Neural cell (in vitro differentiated cells): ENCODE measurements around the gene RANBP10. TPM values are rescaled to one million over a fixed set of nuclear protein-coding genes. Genes with fewer than 3 reads are reported as not detected.

Source experiments
- H2AFZ ChIP-seq: fragments of 200-600, 300-800 bp; sonication (generic), shearing (Covaris generic); 2 replicates; pipeline ENCODE4 v1.6.0; 2014; ENCODE audit warnings: low read depth, mild to moderate bottlenecking, antibody characterized with exemption, low read length, moderate library complexity
- H3F3A ChIP-seq: fragments of 200-600 bp; shearing (Covaris generic); 2 replicates; pipeline ENCODE4 v1.6.1; 2016; ENCODE audit warnings: mild to moderate bottlenecking, moderate library complexity, mixed read lengths, antibody characterized with exemption, low read length; ENCODE audit not compliant: insufficient read depth, poor library complexity, severe bottlenecking
- H3K27ac ChIP-seq: fragments of 200-600, 300-800 bp; sonication (generic), shearing (Covaris generic); 2 replicates; pipeline ENCODE4 v1.5.1; 2014; ENCODE audit warnings: mild to moderate bottlenecking, low read length, moderate library complexity
- H3K27me3 ChIP-seq: fragments of 300-800, 200-600 bp; sonication (generic), shearing (Covaris generic); 2 replicates; pipeline ENCODE4 v1.6.0; 2014; ENCODE audit warnings: mild to moderate bottlenecking, low read depth, low read length, moderate library complexity; ENCODE audit not compliant: insufficient read depth
- H3K36me3 ChIP-seq: fragments of 300-800, 200-600 bp; sonication (generic), shearing (Covaris generic); 2 replicates; pipeline ENCODE4 v1.5.1; 2014; ENCODE audit warnings: mild to moderate bottlenecking, antibody characterized with exemption, low read length, moderate library complexity; ENCODE audit not compliant: insufficient read depth
- H3K4me2 ChIP-seq: fragments of 300-800, 200-600 bp; sonication (generic), shearing (Covaris generic); 2 replicates; pipeline ENCODE4 v1.6.0; 2014; ENCODE audit warnings: mild to moderate bottlenecking, low read length
- H3K4me3 ChIP-seq: fragments of 300-800, 200-600 bp; sonication (generic), shearing (Covaris generic); 2 replicates; pipeline ENCODE4 v1.5.1; 2014; ENCODE audit warnings: mild to moderate bottlenecking, low read length, moderate library complexity
- H3K79me2 ChIP-seq: fragments of 200-600 bp; shearing (Covaris generic); replicated peaks from 2 replicates; pipeline ENCODE4 v1.6.0; 2014; ENCODE audit warnings: mild to moderate bottlenecking, low read length, moderate library complexity; ENCODE audit not compliant: insufficient read depth
- H3K9ac ChIP-seq: fragments of 300-800, 200-600 bp; sonication (generic), shearing (Covaris generic); 2 replicates; pipeline ENCODE4 v1.6.1; 2016; ENCODE audit warnings: mild to moderate bottlenecking, low read length, mixed read lengths
- H3K9me2 ChIP-seq: fragments of 200-600 bp; shearing (Covaris generic); 2 replicates; pipeline ENCODE4 v1.6.1; 2016; ENCODE audit warnings: mild to moderate bottlenecking, low read length, mixed read lengths; ENCODE audit not compliant: insufficient read depth
- H3K9me3 ChIP-seq: fragments of 200-600, 300-800 bp; sonication (generic), shearing (Covaris generic); 2 replicates; pipeline ENCODE4 v1.6.1; 2016; ENCODE audit warnings: mild to moderate bottlenecking, mixed run types, low read length, moderate library complexity, mixed read lengths
- H4K20me1 ChIP-seq: fragments of 200-600 bp; shearing (Covaris generic); 2 replicates; pipeline ENCODE4 v1.6.1; 2016; ENCODE audit warnings: mild to moderate bottlenecking, mixed run types; ENCODE audit not compliant: insufficient read depth
- EP300 ChIP-seq: fragments of 450-650 bp; conservative IDR thresholded peaks from 2 replicates; pipeline ENCODE4 v1.6.1; 2014; ENCODE audit warnings: antibody characterized with exemption, mild to moderate bottlenecking, moderate library complexity; ENCODE audit not compliant: poor library complexity, severe bottlenecking
- EZH2 ChIP-seq: fragments of 200-600, 300-800 bp; shearing (Covaris generic), sonication (generic); IDR thresholded peaks from 2 replicates; pipeline ENCODE4 v1.6.1; 2014; ENCODE audit warnings: antibody characterized with exemption, low read length, borderline replicate concordance, mild to moderate bottlenecking; ENCODE audit not compliant: insufficient read depth, poor library complexity, severe bottlenecking
- MXI1 ChIP-seq: fragments of 450-650 bp; conservative IDR thresholded peaks from 2 replicates; pipeline ENCODE4 v1.6.1; 2014; ENCODE audit warnings: antibody characterized with exemption, mild to moderate bottlenecking; ENCODE audit not compliant: poor library complexity, severe bottlenecking
- POLR2AphosphoS5 ChIP-seq: IDR thresholded peaks from 2 replicates; pipeline ENCODE4 v1.6.1; 2012
- RAD21 ChIP-seq: fragments of 450-650 bp; conservative IDR thresholded peaks from 2 replicates; pipeline ENCODE4 v1.6.1; 2014; ENCODE audit warnings: antibody characterized with exemption, mild to moderate bottlenecking, moderate library complexity
- REST ChIP-seq: IDR thresholded peaks from 2 replicates; pipeline ENCODE4 v1.6.1; 2012; ENCODE audit warnings: borderline replicate concordance
- SMC3 ChIP-seq: fragments of 450-650 bp; conservative IDR thresholded peaks from 2 replicates; pipeline ENCODE4 v1.6.1; 2014; ENCODE audit warnings: antibody characterized with exemption, mild to moderate bottlenecking, moderate library complexity; ENCODE audit not compliant: poor library complexity
- TAF1 ChIP-seq: IDR thresholded peaks from 2 replicates; pipeline ENCODE4 v1.6.1; 2012; ENCODE audit warnings: low read depth
- polyA plus RNA-seq: library from polyadenylated mRNA; depleted of rRNA; stranded (reverse); fragments of >200 nt; gene quantifications from 2 replicates; pipeline ENCODE4 v1.2.3, GENCODE V29; 2014
- TF ChIP-seq, protein P1 (sequence below): fragments of 450-650 bp; IDR thresholded peaks from 2 replicates; pipeline ENCODE4 v1.5.1; 2014; ENCODE audit warnings: antibody characterized with exemption, mild to moderate bottlenecking, moderate library complexity; ENCODE audit not compliant: poor library complexity, severe bottlenecking

The RANBP10 gene
- polyA plus RNA-seq, 1 donor from 2014 or later = 10.9 TPM

- Histone ChIP-seq H3K9ac (no peak overlapping the region), H2AFZ (no peak overlapping the region), H3F3A (no peaks in the 10 kb centered on the region), H3K4me2 (no peak overlapping the region), H4K20me1 (no peaks in the 10 kb centered on the region), H3K27me3 (no peaks in the 10 kb centered on the region), H3K9me3 (no peaks in the 10 kb centered on the region), H3K27ac (no peak overlapping the region), H3K9me2 (no peaks in the 10 kb centered on the region), H3K4me3 (no peak overlapping the region), H3K79me2 (no peaks in the 10 kb centered on the region), H3K36me3 (no peaks in the 10 kb centered on the region)
- TF ChIP-seq, protein P1, sequence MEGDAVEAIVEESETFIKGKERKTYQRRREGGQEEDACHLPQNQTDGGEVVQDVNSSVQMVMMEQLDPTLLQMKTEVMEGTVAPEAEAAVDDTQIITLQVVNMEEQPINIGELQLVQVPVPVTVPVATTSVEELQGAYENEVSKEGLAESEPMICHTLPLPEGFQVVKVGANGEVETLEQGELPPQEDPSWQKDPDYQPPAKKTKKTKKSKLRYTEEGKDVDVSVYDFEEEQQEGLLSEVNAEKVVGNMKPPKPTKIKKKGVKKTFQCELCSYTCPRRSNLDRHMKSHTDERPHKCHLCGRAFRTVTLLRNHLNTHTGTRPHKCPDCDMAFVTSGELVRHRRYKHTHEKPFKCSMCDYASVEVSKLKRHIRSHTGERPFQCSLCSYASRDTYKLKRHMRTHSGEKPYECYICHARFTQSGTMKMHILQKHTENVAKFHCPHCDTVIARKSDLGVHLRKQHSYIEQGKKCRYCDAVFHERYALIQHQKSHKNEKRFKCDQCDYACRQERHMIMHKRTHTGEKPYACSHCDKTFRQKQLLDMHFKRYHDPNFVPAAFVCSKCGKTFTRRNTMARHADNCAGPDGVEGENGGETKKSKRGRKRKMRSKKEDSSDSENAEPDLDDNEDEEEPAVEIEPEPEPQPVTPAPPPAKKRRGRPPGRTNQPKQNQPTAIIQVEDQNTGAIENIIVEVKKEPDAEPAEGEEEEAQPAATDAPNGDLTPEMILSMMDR = no peak
- TF ChIP-seq REST (no peak), SMC3 (no peak), EZH2 (no peak), RAD21 (no peak), TAF1 (no peak)
Observed at GRCh38 chr16:67726106-67727034, 80.0 kb downstream of the RANBP10 start.

- no peaks in the 10 kb centered on the region for H3K27me3 ChIP-seq
- no peak for TF ChIP-seq SMC3
- no peak for TF ChIP-seq EZH2
- TF ChIP-seq POLR2AphosphoS5 = no peak
- TF ChIP-seq MXI1 = no peak
- TF ChIP-seq REST = no peak
- TF ChIP-seq RAD21 = no peak
- TF ChIP-seq, protein P1 = no peak
- TF ChIP-seq TAF1 = no peak
- no peak for TF ChIP-seq EP300
- H3K4me2 ChIP-seq = no peak overlapping the region
- no peaks in the 10 kb centered on the region for H3F3A ChIP-seq
- H3K79me2 ChIP-seq = no peaks in the 10 kb centered on the region
- H3K9ac ChIP-seq = no peak overlapping the region
- H3K27ac ChIP-seq = no peak overlapping the region
- no peaks in the 10 kb centered on the region for H4K20me1 ChIP-seq
- no peak overlapping the region for H3K4me3 ChIP-seq
- H2AFZ ChIP-seq = no peak overlapping the region
- H3K36me3 ChIP-seq = no peaks in the 10 kb centered on the region
- H3K9me2 ChIP-seq = no peaks in the 10 kb centered on the region
- no peaks in the 10 kb centered on the region for H3K9me3 ChIP-seq
Observed at GRCh38 chr16:67723911-67724305, 82.5 kb downstream of the RANBP10 start.
